Panc1 (cell line): ENCODE results near the gene CTSO. TPM values are rescaled to one million over a fixed set of nuclear protein-coding genes. Genes with fewer than 3 reads are reported as not detected.

Experiments used
- ATAC-seq: fragments of 200-7000 bp; cut with Tn5 transposase; 2 replicates; pipeline ENCODE4 v1.9.1; 2020; ENCODE audit warnings: mild to moderate bottlenecking, moderate library complexity
- BruUV-seq: library from RNA; stranded (reverse); fragments of 400-500 nt; replicated peaks from 2 replicates; lab custom pipeline; 2021; lab: Mats Ljungman, UMichigan
- CTCF ChIA-PET: fragments of 300-600 bp; sonication (Branson Sonifier 250); formaldehyde crosslinking; loops from one replicate; lab custom pipeline; 2022; ENCODE audit warnings: antibody characterized with exemption; lab: Charles Lee
- POLR2A ChIA-PET: fragments of 300-600 bp; sonication (Branson Sonifier 250); formaldehyde crosslinking; loops from one replicate; lab custom pipeline; 2022; ENCODE audit warnings: antibody characterized with exemption; lab: Charles Lee
- DNase-seq: peaks from one replicate; pipeline ENCODE4 v3.0.0-alpha.2; 2010; ENCODE audit warnings: low read depth, low spot score
- H3K27ac ChIP-seq: 2 replicates; pipeline ENCODE4 v1.5.1; 2011; ENCODE audit warnings: mild to moderate bottlenecking, low read length, inconsistent platforms
- H3K27me3 ChIP-seq: fragments of 200-500 bp; sonication (Bioruptor generic); 2 replicates; pipeline ENCODE4 v1.6.0; 2014; ENCODE audit warnings: low read length, inconsistent platforms; ENCODE audit not compliant: control insufficient read depth, insufficient read depth
- H3K36me3 ChIP-seq: fragments of 200-500 bp; sonication (Bioruptor generic); 2 replicates; pipeline ENCODE4 v1.5.1; 2014; ENCODE audit warnings: inconsistent platforms, mild to moderate bottlenecking, low read length, moderate library complexity; ENCODE audit not compliant: control insufficient read depth, insufficient read depth
- H3K4me1 ChIP-seq: 2 replicates; pipeline ENCODE4 v1.5.1; 2011; ENCODE audit warnings: inconsistent platforms, mild to moderate bottlenecking, low read length, moderate library complexity; ENCODE audit not compliant: control insufficient read depth, insufficient read depth
- H3K4me3 ChIP-seq, 2 experiments: 2 replicates each; pipeline ENCODE4 v1.5.1; 2011 to 2012; ENCODE audit warnings: low read depth in 2 of 2, low read length in 2 of 2, mild to moderate bottlenecking in 2 of 2, inconsistent platforms in 1 of 2, moderate library complexity in 1 of 2
- H3K9me3 ChIP-seq: fragments of 200-500 bp; sonication (Bioruptor generic); 2 replicates; pipeline ENCODE4 v1.5.1; 2014; ENCODE audit warnings: low read depth, mild to moderate bottlenecking, inconsistent platforms, low read length, moderate library complexity; ENCODE audit not compliant: control insufficient read depth, insufficient read depth
- POLR2AphosphoS5 ChIP-seq: IDR thresholded peaks from 2 replicates; pipeline ENCODE4 v1.6.1; 2012; ENCODE audit warnings: mild to moderate bottlenecking, low read depth, low read length, moderate library complexity
- SIN3A ChIP-seq: IDR thresholded peaks from 2 replicates; pipeline ENCODE4 v1.6.1; 2012; ENCODE audit warnings: low read depth, mild to moderate bottlenecking, low read length, moderate library complexity, borderline replicate concordance; ENCODE audit not compliant: insufficient read depth
- TCF7L2 ChIP-seq: IDR thresholded peaks from 2 replicates; pipeline ENCODE4 v1.6.1; 2011; ENCODE audit warnings: mild to moderate bottlenecking, low read depth, low read length, inconsistent platforms
- in situ Hi-C: cut with HindIII; loops from 2 replicates; pipeline ENCODE4 v1.10.0; 2016; ENCODE audit warnings: low sequenced_read_pairs, low pct_unique_long_range_greater_than_20kb
- intact Hi-C: fragments of 100-400 bp; cut with micrococcal nuclease; formaldehyde crosslinking; loops from one replicate; pipeline ENCODE4 v1.10.0; 2022; ENCODE audit not compliant: unreplicated experiment
- total RNA-seq: library from RNA; stranded (reverse); gene quantifications from one replicate; pipeline ENCODE4 v1.2.1, GENCODE V29; 2021; ENCODE audit not compliant: unreplicated experiment
- TF ChIP-seq, protein P1 (sequence below): fragments of 450-650 bp; IDR thresholded peaks from 2 replicates; pipeline ENCODE4 v1.5.1; 2017; ENCODE audit warnings: mild to moderate bottlenecking
- TF ChIP-seq, protein P2 (sequence below), 2 experiments: IDR thresholded peaks; 2 replicates each; pipeline ENCODE4 v1.6.1; 2011 to 2012; ENCODE audit warnings: low read depth in 2 of 2, control low read depth in 1 of 2, low read length in 1 of 2, mild to moderate bottlenecking in 1 of 2, moderate library complexity in 1 of 2; ENCODE audit not compliant: insufficient read depth in 1 of 2

CTSO gene
- total RNA-seq, 1 experiment from 2014 or later, result 3.3 TPM

DNA sequence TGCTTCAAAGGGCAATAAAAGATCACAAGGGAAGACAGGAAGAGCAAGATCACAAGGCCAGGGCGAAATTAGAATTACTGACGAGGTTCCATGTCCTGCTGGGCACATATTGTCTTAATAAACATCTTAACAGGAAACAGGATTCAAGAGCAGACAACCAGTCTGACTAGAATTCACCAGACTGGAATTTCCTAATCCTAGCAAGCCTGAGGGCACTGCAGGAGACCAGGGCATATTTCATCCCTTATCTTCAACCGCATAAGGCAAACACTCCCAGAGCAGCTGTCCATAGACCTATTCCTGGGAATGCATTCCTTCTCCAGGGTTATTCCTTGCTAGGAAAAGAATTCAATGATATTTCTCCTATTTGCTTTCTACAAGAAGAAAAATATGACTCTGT, 62.6 kb downstream of the CTSO start:
- ChIA-PET POLR2A (no interaction called here), CTCF (no interaction called here)
- H3K4me3 ChIP-seq, result no peak overlapping the region
- H3K4me1 ChIP-seq, result no peaks in the 10 kb centered on the region
- intact Hi-C loops, result no loop called here
- H3K9me3 ChIP-seq, result no peaks in the 10 kb centered on the region
- no peak overlapping the region for H3K27ac ChIP-seq
- TF ChIP-seq, protein P1, sequence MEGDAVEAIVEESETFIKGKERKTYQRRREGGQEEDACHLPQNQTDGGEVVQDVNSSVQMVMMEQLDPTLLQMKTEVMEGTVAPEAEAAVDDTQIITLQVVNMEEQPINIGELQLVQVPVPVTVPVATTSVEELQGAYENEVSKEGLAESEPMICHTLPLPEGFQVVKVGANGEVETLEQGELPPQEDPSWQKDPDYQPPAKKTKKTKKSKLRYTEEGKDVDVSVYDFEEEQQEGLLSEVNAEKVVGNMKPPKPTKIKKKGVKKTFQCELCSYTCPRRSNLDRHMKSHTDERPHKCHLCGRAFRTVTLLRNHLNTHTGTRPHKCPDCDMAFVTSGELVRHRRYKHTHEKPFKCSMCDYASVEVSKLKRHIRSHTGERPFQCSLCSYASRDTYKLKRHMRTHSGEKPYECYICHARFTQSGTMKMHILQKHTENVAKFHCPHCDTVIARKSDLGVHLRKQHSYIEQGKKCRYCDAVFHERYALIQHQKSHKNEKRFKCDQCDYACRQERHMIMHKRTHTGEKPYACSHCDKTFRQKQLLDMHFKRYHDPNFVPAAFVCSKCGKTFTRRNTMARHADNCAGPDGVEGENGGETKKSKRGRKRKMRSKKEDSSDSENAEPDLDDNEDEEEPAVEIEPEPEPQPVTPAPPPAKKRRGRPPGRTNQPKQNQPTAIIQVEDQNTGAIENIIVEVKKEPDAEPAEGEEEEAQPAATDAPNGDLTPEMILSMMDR, result no peak
- TF ChIP-seq POLR2AphosphoS5 (no peak), TCF7L2 (no peak), SIN3A (no peak)
- TF ChIP-seq, protein P2, sequence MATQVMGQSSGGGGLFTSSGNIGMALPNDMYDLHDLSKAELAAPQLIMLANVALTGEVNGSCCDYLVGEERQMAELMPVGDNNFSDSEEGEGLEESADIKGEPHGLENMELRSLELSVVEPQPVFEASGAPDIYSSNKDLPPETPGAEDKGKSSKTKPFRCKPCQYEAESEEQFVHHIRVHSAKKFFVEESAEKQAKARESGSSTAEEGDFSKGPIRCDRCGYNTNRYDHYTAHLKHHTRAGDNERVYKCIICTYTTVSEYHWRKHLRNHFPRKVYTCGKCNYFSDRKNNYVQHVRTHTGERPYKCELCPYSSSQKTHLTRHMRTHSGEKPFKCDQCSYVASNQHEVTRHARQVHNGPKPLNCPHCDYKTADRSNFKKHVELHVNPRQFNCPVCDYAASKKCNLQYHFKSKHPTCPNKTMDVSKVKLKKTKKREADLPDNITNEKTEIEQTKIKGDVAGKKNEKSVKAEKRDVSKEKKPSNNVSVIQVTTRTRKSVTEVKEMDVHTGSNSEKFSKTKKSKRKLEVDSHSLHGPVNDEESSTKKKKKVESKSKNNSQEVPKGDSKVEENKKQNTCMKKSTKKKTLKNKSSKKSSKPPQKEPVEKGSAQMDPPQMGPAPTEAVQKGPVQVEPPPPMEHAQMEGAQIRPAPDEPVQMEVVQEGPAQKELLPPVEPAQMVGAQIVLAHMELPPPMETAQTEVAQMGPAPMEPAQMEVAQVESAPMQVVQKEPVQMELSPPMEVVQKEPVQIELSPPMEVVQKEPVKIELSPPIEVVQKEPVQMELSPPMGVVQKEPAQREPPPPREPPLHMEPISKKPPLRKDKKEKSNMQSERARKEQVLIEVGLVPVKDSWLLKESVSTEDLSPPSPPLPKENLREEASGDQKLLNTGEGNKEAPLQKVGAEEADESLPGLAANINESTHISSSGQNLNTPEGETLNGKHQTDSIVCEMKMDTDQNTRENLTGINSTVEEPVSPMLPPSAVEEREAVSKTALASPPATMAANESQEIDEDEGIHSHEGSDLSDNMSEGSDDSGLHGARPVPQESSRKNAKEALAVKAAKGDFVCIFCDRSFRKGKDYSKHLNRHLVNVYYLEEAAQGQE (IDR thresholded peaks at IDR 0.05; ENCODE audit: insufficient read depth in 1 of 2, low read depth in 2 of 2, low read length in 1 of 2), result no peak
- ATAC-seq (no peak), DNase-seq (no peak)
- H3K36me3 ChIP-seq, result no peaks in the 10 kb centered on the region
- in situ Hi-C loops, result no loop called here
- BruUV-seq, result no TSS peak
- no peaks in the 10 kb centered on the region for H3K27me3 ChIP-seq

DNA sequence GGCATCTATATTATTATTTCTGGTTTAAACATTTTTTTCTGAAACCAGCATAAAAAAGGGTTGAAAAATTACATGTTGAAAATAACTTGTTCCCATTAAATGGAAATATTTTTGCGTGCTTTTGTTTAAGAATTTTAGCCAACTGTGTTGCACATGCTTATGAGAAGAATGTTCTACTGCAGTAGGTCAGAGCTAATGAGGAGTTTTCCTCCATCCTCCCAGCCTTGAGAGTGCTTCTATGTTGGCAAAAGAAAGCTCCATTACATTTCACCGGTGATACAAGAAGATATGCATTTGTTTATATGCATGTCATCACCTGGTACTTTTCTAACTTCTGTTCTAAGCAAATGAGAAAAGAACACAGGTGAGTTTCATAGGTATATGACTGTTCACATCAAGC, 63.7 kb downstream of the CTSO start:
- Histone ChIP-seq H3K9me3 (no peaks in the 10 kb centered on the region), H3K27ac (no peak overlapping the region), H3K4me3 (no peak overlapping the region), H3K36me3 (no peaks in the 10 kb centered on the region), H3K27me3 (no peaks in the 10 kb centered on the region), H3K4me1 (no peaks in the 10 kb centered on the region)
- BruUV-seq, result no TSS peak
- in situ Hi-C loops, result no loop called here
- DNase-seq (no peak), ATAC-seq (no peak)
- TF ChIP-seq SIN3A, result no peak
- TF ChIP-seq, protein P1, result no peak
- TF ChIP-seq, protein P2 (IDR thresholded peaks at IDR 0.05; ENCODE audit: insufficient read depth in 1 of 2, low read depth in 2 of 2, low read length in 1 of 2), result no peak
- no peak for TF ChIP-seq TCF7L2
- TF ChIP-seq POLR2AphosphoS5, result no peak
- CTCF ChIA-PET, result no interaction called here
- POLR2A ChIA-PET, result no interaction called here
- intact Hi-C loops, result no loop called here
